HUDEP-2 (cell line): ENCODE measurements around the gene C20orf96.
A peak's percentile ranks its signal among the peaks of the same experiment; 100 is the strongest.

Experiments used
- DNase-seq, 76 experiments: peaks; one replicate each; lab custom pipeline; 2025; ENCODE audit not compliant: unreplicated experiment in 76 of 76; lab: John Stamatoyannopoulos, UW

C20orf96 gene

DNA sequence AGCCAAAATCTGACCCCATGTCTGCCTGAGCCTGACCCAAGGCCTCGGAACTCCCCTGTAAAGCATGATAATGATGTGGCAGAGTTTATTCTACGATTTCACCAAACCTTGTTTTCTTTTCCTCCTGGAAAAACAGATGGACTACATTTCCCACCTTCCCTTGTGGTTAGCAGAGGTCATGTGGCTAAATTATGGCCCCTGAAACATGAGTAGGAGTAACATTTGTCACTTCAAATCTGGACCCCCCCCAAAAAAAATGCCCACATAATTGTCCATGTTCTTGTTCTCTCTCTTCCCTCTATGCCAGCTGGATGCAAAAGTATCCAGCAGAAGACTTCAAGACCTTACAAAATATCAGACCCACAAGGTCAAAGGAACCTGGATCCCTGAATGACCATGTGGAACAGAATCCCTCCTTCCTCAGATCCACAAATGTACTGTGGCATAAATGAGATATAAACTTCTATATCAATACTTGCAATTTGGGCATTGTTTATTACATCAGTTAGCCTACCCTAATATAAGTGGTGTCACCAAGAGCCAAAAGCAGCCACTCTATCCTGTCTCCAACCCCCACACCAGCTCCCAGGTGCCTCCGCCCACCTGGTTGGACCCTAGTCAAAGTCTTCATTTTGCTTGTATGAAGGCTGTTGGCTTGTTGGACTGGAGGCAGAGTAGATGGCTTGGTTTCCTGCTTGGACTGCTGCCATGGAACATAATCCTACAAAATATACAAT lies 1.4 kb downstream of the C20orf96 start:
- peak in 2 of 76 experiments; percentile 5 to 7 for DNase-seq

GRCh38 chr20:286508-286907 lies 4.0 kb downstream of the C20orf96 start:
- DNase-seq, result no peak

- DNase-seq, result no peak
Observed at GRCh38 chr20:284172-284571, 6.4 kb downstream of the C20orf96 start.

- no peak for DNase-seq
Observed at GRCh38 chr20:278607-279571, 11.7 kb downstream of the C20orf96 start.

GRCh38 chr20:278181-278580 lies 12.4 kb downstream of the C20orf96 start:
- no peak for DNase-seq

DNA sequence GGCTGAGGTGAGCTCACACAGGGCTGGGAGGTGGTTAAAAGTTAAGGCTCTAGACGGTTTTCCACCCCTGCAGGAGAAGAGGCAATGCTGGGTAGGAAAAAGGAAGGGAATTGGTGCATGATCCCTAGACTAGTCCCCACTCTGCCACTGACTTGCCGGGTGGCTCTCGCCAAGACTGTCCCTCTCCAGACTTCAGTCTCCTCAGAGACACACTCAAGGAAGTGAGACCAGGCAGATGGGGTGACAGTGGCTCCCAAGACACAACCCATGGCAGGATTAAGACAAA lies 13.1 kb downstream of the C20orf96 start:
- no peak for DNase-seq

- no peak for DNase-seq
Observed at GRCh38 chr20:276620-277495, 13.7 kb downstream of the C20orf96 start.

DNA sequence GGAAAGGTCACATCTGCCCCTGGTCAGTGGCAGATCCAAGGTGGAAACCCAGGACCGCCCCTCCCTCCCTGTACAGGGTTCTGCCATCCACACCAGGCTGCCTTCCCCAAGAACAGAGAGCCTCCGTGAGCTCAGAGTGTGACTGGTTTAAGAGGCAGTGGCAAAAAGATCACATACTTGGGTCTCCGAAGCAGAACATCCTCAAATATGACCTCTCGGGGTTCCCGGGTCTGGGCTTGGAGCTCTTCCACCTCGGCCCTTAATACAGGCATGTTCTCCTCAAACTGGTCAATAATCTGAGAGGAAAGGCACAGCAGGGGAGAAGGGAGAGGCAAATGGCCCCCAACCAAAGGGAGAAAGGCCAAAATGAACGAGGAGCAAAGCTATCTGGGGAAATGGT lies 14.8 kb downstream of the C20orf96 start:
- DNase-seq, result no peak

GRCh38 chr20:273884-274283 lies 16.7 kb downstream of the C20orf96 start:
- no peak for DNase-seq

DNA sequence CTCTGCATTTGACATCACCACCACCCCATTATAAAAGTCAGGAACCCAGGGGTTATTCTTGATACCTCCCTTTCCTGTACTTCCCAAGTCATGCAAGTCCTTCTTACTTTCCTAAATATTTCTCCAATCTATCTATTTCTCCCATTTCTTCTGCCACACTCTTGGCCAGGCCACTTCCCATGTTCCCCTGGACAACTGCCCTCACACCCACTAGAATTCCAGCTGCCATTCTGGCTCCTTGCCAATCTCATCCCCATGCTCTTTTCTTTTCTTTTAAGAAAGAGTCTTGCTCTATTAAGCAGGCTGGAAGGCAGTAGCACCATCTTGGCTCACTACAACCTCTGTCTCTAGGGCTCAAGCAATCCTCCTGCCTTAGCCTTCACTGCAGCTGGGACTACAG lies 17.8 kb downstream of the C20orf96 start:
- no peak for DNase-seq

- DNase-seq, result no peak
Observed at GRCh38 chr20:271528-271927, 19.0 kb downstream of the C20orf96 start.

GRCh38 chr20:271069-271468 lies 19.5 kb downstream of the C20orf96 start:
- DNase-seq, result no peak

DNA sequence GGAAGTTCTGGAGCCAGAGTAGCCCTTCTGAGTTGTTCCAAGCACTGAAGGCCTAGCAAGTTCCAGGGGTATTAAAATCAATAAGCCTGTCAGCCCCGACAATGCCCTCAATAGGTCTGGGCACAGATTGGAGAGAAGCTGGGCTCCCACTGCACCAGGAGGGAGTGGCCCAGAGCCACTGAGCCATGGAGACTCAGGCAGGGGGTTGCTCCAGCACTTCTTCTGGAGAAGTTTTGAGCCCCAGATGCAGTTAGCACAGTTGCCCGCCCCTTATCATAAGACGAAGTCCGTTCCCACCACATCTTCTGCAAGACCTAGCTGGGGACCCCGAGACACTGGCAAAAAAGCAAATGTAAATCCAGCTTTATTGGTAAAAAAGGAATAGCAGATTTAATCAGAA lies 20.0 kb downstream of the C20orf96 start:
- DNase-seq, result no peak

DNA sequence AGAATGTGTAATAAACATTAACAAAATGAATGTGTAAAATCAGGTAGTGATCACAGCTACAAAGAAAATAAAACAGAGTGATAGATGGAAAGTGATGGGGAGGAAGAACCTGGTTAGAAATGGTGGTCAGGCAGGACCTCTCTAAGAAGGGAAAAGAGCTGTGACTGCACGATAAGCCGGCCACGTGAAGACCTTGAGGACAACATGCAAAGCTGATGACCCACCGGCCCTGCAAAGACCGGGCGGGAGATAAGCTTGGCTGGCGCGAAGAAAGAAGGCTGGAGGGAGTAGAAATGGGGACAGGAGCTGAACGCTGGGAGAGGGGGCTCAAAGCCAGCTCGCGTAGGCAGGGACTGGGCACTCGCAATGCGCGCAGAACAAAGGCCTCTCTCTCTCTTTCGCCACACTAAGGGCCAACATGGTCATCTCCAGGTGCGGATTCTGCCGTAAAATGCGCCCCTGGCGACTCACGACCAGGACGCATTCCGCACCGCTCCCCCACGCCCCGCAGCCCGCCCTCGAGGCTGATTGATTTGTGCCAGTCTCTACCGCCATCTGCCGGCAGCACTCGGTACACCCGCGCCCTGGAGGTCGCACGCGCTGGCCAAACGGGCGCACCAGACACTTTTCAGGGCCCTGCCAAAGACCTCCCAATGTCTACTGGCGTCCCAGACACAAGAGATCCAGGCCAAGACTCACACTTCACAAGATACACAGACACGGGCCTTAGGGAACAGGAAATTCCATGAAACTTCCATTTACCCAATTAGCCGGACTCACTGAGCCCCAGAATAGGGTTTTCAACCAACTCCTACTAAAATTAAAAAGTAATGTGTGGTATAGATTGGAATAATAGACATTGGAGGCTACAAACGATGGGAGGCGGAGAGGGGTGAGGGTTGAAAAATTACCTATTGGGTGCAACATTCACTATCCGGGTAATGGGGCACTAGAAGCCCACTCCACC lies 23.7 kb downstream of the C20orf96 start:
- peak in 74 of 76 experiments; percentile 11 to 91 (median 74) for DNase-seq

DNA sequence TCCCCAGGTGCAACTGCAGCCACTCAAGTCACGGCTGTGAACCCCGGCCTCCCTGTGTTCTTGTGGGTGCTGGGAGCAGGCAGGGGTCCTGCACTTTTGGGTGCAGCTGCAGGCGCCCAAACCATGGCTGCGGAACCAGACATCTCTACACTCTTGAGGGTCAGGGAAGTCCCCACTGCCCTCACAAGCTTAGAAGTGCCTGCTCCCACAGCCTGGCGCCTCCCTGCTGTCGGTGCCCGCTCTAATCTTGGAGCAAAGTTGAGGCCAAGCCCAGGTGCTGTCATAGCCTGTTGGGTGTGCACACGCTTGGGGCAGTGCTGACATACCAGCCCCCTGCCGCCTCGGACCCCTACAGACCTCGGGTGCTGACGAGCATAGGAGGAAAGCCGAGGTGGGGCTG lies 26.8 kb downstream of the C20orf96 start:
- no peak for DNase-seq

GRCh38 chr20:259981-260380 lies 30.6 kb downstream of the C20orf96 start:
- DNase-seq, result no peak

DNA sequence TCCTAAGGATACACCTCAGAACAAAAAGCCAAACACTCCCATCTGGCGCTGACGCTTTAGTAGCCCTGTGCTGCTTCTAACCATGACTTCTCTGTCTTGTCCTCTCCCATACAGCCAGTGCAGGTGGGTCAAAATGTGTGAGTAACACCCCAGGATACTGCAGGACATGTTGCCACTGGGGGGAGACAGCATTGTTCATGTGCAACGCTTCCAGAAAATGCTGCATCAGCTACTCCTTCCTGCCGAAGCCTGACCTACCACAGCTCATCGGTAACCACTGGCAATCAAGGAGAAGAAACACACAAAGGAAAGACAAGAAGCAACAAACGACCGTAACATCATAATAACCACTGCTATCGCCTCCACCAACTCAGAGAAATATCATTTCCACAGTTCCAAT lies 31.6 kb downstream of the C20orf96 start:
- peak in 15 of 76 experiments; percentile 1 to 23 (median 8) for DNase-seq

- DNase-seq, result no peak
Observed at GRCh38 chr20:258269-258858, 32.2 kb downstream of the C20orf96 start.

DNA sequence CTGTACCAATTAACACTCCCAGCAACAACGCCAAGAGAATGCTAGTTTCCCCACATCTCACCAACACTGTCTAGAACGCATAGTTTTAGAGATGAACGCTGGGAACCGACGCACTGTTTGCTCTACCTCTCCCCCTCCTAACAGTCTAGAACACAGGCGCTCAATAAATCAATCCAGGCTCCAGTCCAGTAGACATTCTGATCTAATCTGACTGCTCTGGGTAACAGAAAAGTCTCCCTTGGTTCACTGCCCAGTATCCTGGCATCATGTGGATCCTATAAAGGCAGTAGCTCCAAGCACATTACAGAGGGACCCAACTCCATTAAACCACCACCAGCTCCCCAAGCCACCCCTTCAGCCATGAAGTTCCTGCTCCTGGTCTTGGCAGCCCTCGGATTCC lies 33.1 kb downstream of the C20orf96 start, which contains the start of gene DEFB132:
Gene DEFB132 (plus strand): TSS at position 306 of the 400 bp plus-strand sequence. CDS start 55 bp downstream, at position 361.
- no peak for DNase-seq
